H9 (cell line): ENCODE results near the gene LGALS12. TPM values are rescaled to one million over a fixed set of nuclear protein-coding genes. Genes with fewer than 3 reads are reported as not detected.

Experiments used
- DNase-seq: peaks from one replicate; pipeline ENCODE4 v3.0.0-alpha.2; 2017
- H2AFZ ChIP-seq: one replicate; pipeline ENCODE4 v1.6.1; 2013; ENCODE audit warnings: mild to moderate bottlenecking, low read length, control low read depth, moderate library complexity
- H2AK5ac ChIP-seq: 2 replicates; pipeline ENCODE4 v1.6.1; 2013; ENCODE audit warnings: low read length, control low read depth, mixed read lengths; ENCODE audit not compliant: insufficient read length
- H2BK120ac ChIP-seq: one replicate; pipeline ENCODE4 v1.6.1; 2013; ENCODE audit warnings: low read depth, mild to moderate bottlenecking, low read length, control low read depth, inconsistent platforms; ENCODE audit not compliant: poor library complexity, severe bottlenecking
- H2BK12ac ChIP-seq: 2 replicates; pipeline ENCODE4 v1.6.1; 2013; ENCODE audit warnings: low read length, control low read depth, mixed read lengths, low read depth; ENCODE audit not compliant: insufficient read length
- H2BK15ac ChIP-seq: 2 replicates; pipeline ENCODE4 v1.6.1; 2013; ENCODE audit warnings: low read depth, low read length, control low read depth
- H2BK20ac ChIP-seq: one replicate; pipeline ENCODE4 v1.6.1; 2013; ENCODE audit warnings: low read depth, mild to moderate bottlenecking, low read length, control low read depth, inconsistent platforms; ENCODE audit not compliant: poor library complexity, severe bottlenecking
- H2BK5ac ChIP-seq: 2 replicates; pipeline ENCODE4 v1.6.1; 2013; ENCODE audit warnings: low read length, control low read depth, mixed read lengths; ENCODE audit not compliant: insufficient read length
- H3K14ac ChIP-seq: 2 replicates; pipeline ENCODE4 v1.6.1; 2013; ENCODE audit warnings: low read length, control low read depth; ENCODE audit not compliant: insufficient read depth
- H3K18ac ChIP-seq: 2 replicates; pipeline ENCODE4 v1.6.1; 2013; ENCODE audit warnings: low read depth, mild to moderate bottlenecking, mixed read lengths, low read length, control low read depth; ENCODE audit not compliant: insufficient read length
- H3K23ac ChIP-seq: 2 replicates; pipeline ENCODE4 v1.6.1; 2013; ENCODE audit warnings: low read length, control low read depth, mixed read lengths, low read depth; ENCODE audit not compliant: insufficient read length
- H3K23me2 ChIP-seq: 2 replicates; pipeline ENCODE4 v1.6.1; 2013; ENCODE audit warnings: low read depth, mild to moderate bottlenecking, mixed read lengths, low read length, control low read depth; ENCODE audit not compliant: insufficient read length, poor library complexity, severe bottlenecking
- H3K27ac ChIP-seq: 2 replicates; pipeline ENCODE4 v1.5.1; 2013; ENCODE audit warnings: low read length, control low read depth, mixed read lengths, low read depth; ENCODE audit not compliant: insufficient read length
- H3K27me3 ChIP-seq: 2 replicates; pipeline ENCODE4 v1.6.1; 2013; ENCODE audit warnings: low read length, control low read depth, inconsistent platforms; ENCODE audit not compliant: insufficient read depth
- H3K4ac ChIP-seq: 2 replicates; pipeline ENCODE4 v1.6.1; 2013; ENCODE audit warnings: low read depth, mild to moderate bottlenecking, control low read depth, inconsistent platforms, low read length, moderate library complexity
- H3K4me1 ChIP-seq: 2 replicates; pipeline ENCODE4 v1.6.1; 2013; ENCODE audit warnings: low read length, control low read depth, inconsistent platforms; ENCODE audit not compliant: insufficient read depth
- H3K4me2 ChIP-seq: 2 replicates; pipeline ENCODE4 v1.6.1; 2013; ENCODE audit warnings: low read length, control low read depth, mixed read lengths; ENCODE audit not compliant: insufficient read length, insufficient read depth
- H3K56ac ChIP-seq: 2 replicates; pipeline ENCODE4 v1.6.1; 2013; ENCODE audit warnings: low read depth, mild to moderate bottlenecking, mixed read lengths, low read length, control low read depth; ENCODE audit not compliant: insufficient read length
- H3K79me1 ChIP-seq: 2 replicates; pipeline ENCODE4 v1.6.1; 2013; ENCODE audit warnings: low read depth, mild to moderate bottlenecking, moderate library complexity, low read length, control low read depth, inconsistent platforms; ENCODE audit not compliant: insufficient read depth, poor library complexity, severe bottlenecking
- H3K79me2 ChIP-seq: 2 replicates; pipeline ENCODE4 v1.6.1; 2013; ENCODE audit warnings: low read length, control low read depth, inconsistent platforms; ENCODE audit not compliant: insufficient read depth
- H3K9ac ChIP-seq: 2 replicates; pipeline ENCODE4 v1.6.1; 2013; ENCODE audit warnings: low read length, control low read depth, mixed read lengths; ENCODE audit not compliant: insufficient read length; ENCODE audit errors: extremely low read depth
- H3K9me3 ChIP-seq: one replicate; pipeline ENCODE4 v1.6.1; 2013; ENCODE audit warnings: low read depth, low read length, inconsistent platforms; ENCODE audit not compliant: control insufficient read depth
- H3T11ph ChIP-seq: one replicate; pipeline ENCODE4 v1.6.1; 2013; ENCODE audit warnings: mild to moderate bottlenecking, low read length, control low read depth, inconsistent platforms
- H4K20me1 ChIP-seq: one replicate; pipeline ENCODE4 v1.6.1; 2013; ENCODE audit not compliant: control insufficient read depth, insufficient read length, insufficient read depth
- H4K5ac ChIP-seq: 2 replicates; pipeline ENCODE4 v1.6.1; 2013; ENCODE audit warnings: low read depth, mild to moderate bottlenecking, mixed read lengths, low read length, control low read depth; ENCODE audit not compliant: insufficient read length
- H4K8ac ChIP-seq: replicated peaks from 2 replicates; pipeline ENCODE4 v1.6.1; 2013; ENCODE audit warnings: low read length, control low read depth, mixed read lengths, low read depth; ENCODE audit not compliant: insufficient read length
- H4K91ac ChIP-seq: 2 replicates; pipeline ENCODE4 v1.6.1; 2013; ENCODE audit warnings: low read depth, mild to moderate bottlenecking, moderate library complexity, mixed read lengths, low read length, control low read depth; ENCODE audit not compliant: insufficient read length
- H3K27ac Mint-ChIP-seq, 3 experiments: 2 replicates in 2 of 3; 3 replicates in 1 of 3; pipeline ENCODE4 v1.8.0; 2020 to 2021; ENCODE audit warnings: mixed read lengths in 3 of 3, mild to moderate bottlenecking in 1 of 3, moderate library complexity in 1 of 3
- H3K27me3 Mint-ChIP-seq: 2 replicates; pipeline ENCODE4 v1.8.0; 2021; ENCODE audit warnings: low read depth, mild to moderate bottlenecking, moderate library complexity, mixed read lengths
- H3K36me3 Mint-ChIP-seq, 3 experiments: 2 replicates in 2 of 3; 3 replicates in 1 of 3; pipeline ENCODE4 v1.8.0; 2020 to 2021; ENCODE audit warnings: low read depth in 3 of 3, mixed read lengths in 3 of 3; ENCODE audit not compliant: insufficient read depth in 1 of 3
- H3K4me1 Mint-ChIP-seq, 2 experiments: 2 replicates each; pipeline ENCODE4 v1.8.0; 2020; ENCODE audit warnings: mixed read lengths in 2 of 2
- H3K4me3 Mint-ChIP-seq, 2 experiments: 2 replicates in 1 of 2; 3 replicates in 1 of 2; pipeline ENCODE4 v1.8.0; 2020 to 2021; ENCODE audit warnings: mild to moderate bottlenecking in 2 of 2, mixed read lengths in 2 of 2, moderate library complexity in 1 of 2
- H3K9me3 Mint-ChIP-seq, 2 experiments: 2 replicates in 1 of 2; 3 replicates in 1 of 2; pipeline ENCODE4 v1.8.0; 2020; ENCODE audit warnings: mild to moderate bottlenecking in 2 of 2, mixed read lengths in 2 of 2, moderate library complexity in 1 of 2
- WGBS: extraction: QIAGEN DNeasy Blood & Tissue Kit; methylation state at CpG from one replicate; pipeline ENCODE4 v1.1.7; 2013; ENCODE audit warnings: missing lambda C conversion rate, low lambda C conversion rate, mixed read lengths; ENCODE audit not compliant: insufficient read length; ENCODE audit errors: extremely low coverage; 5-methylcytosine and 5-hydroxymethylcytosine counted together
- total RNA-seq: library from RNA; stranded (reverse); gene quantifications from 2 replicates; pipeline ENCODE4 v1.2.1, GENCODE V29; 2021
- TF ChIP-seq, protein P1 (sequence below): fragments of 200-600 bp; sonication (generic); conservative IDR thresholded peaks from 3 replicates; pipeline ENCODE4 v1.8.0; 2021; ENCODE audit warnings: antibody characterized with exemption, mild to moderate bottlenecking

Gene LGALS12
- total RNA-seq, 1 experiment from 2014 or later, result 1.9 TPM

DNA sequence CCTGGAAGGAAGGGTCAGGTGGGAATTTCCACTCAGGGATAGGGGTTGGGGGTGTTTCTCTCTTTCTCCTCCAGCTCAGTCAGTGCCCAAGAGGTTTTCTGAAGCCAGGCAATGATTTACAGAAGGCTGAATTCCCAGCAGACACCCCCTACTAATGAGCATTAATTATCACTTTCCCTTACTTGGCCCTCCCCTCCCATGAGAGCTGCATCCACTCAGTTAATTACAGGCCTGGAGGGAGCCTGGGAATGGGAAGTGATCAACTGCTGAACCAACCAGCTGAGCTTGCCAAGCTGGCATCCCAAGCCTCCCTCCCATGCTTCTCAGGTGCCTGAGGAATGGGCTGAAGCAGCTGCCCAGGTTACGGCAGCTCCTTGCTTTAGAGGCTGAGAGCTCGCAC lies 992 bp downstream of the LGALS12 start:
- H3K27ac ChIP-seq, result no peak overlapping the region
- no peak overlapping the region for H2BK20ac ChIP-seq
- Mint-ChIP-seq H3K27me3 (peaks cover 1% of the 10 kb centered on the region), H3K36me3 (peaks cover 1 to 10% (median 5%) of the 10 kb centered on the region in 3 experiments; a peak in 4 of 7 replicates), H3K4me1 (peaks cover 68 to 74% of the 10 kb centered on the region in 2 experiments), H3K27ac (no peak overlapping the region; a peak in 1 of 7 replicates), H3K9me3 (peaks cover 3% of the 10 kb centered on the region in 2 experiments; a peak in 2 of 5 replicates), H3K4me3 (no peak overlapping the region)
- H3K23ac ChIP-seq, result no peak overlapping the region
- H2AFZ ChIP-seq, result no peak overlapping the region
- no peaks in the 10 kb centered on the region for H4K20me1 ChIP-seq
- WGBS, result no CpG with 5 or more reads among the region's 2 CpGs
- H2BK15ac ChIP-seq, result no peak overlapping the region
- TF ChIP-seq, protein P1, sequence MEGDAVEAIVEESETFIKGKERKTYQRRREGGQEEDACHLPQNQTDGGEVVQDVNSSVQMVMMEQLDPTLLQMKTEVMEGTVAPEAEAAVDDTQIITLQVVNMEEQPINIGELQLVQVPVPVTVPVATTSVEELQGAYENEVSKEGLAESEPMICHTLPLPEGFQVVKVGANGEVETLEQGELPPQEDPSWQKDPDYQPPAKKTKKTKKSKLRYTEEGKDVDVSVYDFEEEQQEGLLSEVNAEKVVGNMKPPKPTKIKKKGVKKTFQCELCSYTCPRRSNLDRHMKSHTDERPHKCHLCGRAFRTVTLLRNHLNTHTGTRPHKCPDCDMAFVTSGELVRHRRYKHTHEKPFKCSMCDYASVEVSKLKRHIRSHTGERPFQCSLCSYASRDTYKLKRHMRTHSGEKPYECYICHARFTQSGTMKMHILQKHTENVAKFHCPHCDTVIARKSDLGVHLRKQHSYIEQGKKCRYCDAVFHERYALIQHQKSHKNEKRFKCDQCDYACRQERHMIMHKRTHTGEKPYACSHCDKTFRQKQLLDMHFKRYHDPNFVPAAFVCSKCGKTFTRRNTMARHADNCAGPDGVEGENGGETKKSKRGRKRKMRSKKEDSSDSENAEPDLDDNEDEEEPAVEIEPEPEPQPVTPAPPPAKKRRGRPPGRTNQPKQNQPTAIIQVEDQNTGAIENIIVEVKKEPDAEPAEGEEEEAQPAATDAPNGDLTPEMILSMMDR, result no peak
- H2BK5ac ChIP-seq, result no peak overlapping the region
- no peaks in the 10 kb centered on the region for H3K79me2 ChIP-seq
- no peak overlapping the region for H4K8ac ChIP-seq
- H3K14ac ChIP-seq, result no peak overlapping the region
- H2BK120ac ChIP-seq, result no peak overlapping the region
- DNase-seq, result no peak
- no peaks in the 10 kb centered on the region for H3K23me2 ChIP-seq
- no peaks in the 10 kb centered on the region for H3K9me3 ChIP-seq
- H2AK5ac ChIP-seq, result no peak overlapping the region
- H3K79me1 ChIP-seq, result no peaks in the 10 kb centered on the region
- no peak overlapping the region for H3K9ac ChIP-seq
- H3K27me3 ChIP-seq, result no peaks in the 10 kb centered on the region
- peaks cover 9% of the 10 kb centered on the region; the same call in 1 of the 2 replicates for H3K4me1 ChIP-seq
- no peak overlapping the region for H2BK12ac ChIP-seq
- no peak overlapping the region for H4K5ac ChIP-seq
- H3K4me2 ChIP-seq, result no peak overlapping the region
- no peak overlapping the region for H4K91ac ChIP-seq
- no peak overlapping the region for H3T11ph ChIP-seq
- H3K4ac ChIP-seq, result no peak overlapping the region
- H3K18ac ChIP-seq, result no peak overlapping the region
- H3K56ac ChIP-seq, result no peak overlapping the region
